Measurements from ENCODE around the gene RIMOC1. TPM values are rescaled to one million over a fixed set of nuclear protein-coding genes. Genes with fewer than 3 reads are reported as not detected.
A peak's percentile ranks its signal among the peaks of the same experiment; 100 is the strongest.

Gene RIMOC1
- polyA plus RNA-seq, 1 donor = 19.6 TPM

DNA sequence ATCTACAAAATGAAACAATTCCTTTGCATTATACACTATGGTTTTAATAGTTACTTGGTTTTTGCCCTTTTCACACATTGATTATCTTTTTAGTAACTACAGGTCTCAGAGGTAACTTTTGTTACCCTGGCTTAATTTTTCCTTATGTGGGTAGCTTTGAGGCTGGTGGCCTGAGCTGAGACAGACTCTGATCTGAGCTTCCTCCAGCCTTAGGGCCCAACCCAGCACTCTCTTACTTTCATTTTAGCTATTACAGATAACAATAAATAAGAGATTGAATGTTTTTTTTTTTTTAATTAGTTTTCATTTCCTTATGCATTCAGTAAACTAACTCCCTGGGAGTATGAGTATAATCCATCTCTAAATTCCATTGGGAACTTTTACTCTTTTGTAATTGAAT, 18.9 kb upstream of the RIMOC1 start:
- Histone ChIP-seq H3K27ac (ENCODE audit: low read length) (no peak overlapping the region), H3K9me3 (ENCODE audit: control insufficient read depth, low read depth, low read length) (no peaks in the 10 kb centered on the region), H3K27me3 (ENCODE audit: control insufficient read depth, insufficient read depth, low read length) (no peaks in the 10 kb centered on the region), H3K36me3 (ENCODE audit: control insufficient read depth, insufficient read depth, low read length) (no peaks in the 10 kb centered on the region), H3K4me1 (ENCODE audit: control insufficient read depth, insufficient read depth, low read length) (no peaks in the 10 kb centered on the region), H3K4me3 (ENCODE audit: low read length) (no peak overlapping the region)
- DNase-seq = no peak

DNA sequence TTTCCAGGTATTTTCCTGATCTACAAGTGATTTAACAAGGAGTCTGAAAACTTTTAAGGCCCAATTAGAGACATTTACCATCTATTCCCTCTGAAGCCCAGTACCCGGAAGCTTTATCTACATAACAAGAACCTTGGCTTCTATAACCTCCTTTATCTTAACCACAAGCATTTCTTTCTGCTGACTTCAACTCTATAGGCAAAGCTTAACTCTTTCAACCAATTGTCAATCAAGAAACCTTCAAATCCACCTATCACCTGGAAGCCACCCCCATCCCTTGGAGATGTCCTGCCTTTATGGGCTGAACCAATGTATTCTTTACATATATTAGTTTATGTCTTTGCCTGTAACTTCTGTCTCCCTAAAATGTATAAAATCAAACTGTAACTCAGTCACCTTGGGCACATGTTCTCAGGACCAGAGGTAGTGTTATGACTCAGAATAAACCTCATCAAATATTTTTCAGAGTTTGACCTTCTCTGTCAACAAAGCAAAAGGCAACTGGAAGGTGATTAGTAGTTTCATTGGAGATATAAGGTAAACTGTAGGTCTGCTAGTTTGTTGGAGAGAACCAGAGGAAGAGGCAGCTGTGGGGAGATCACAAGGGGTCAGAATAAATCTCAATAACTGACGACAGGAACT, 13.0 kb upstream of the RIMOC1 start:
- H3K9me3 ChIP-seq (ENCODE audit: control insufficient read depth, low read depth, low read length) = no peaks in the 10 kb centered on the region
- no peak for DNase-seq
- H3K36me3 ChIP-seq (ENCODE audit: control insufficient read depth, insufficient read depth, low read length) = no peaks in the 10 kb centered on the region
- no peaks in the 10 kb centered on the region for H3K4me1 ChIP-seq (ENCODE audit: control insufficient read depth, insufficient read depth, low read length)
- WGBS (ENCODE audit: insufficient coverage, low lambda C conversion rate) = 33% methylated on average over 1 of the region's 2 CpGs
- no peak overlapping the region for H3K4me3 ChIP-seq (ENCODE audit: low read length)
- peaks cover 8% of the 10 kb centered on the region for H3K27me3 ChIP-seq (ENCODE audit: control insufficient read depth, insufficient read depth, low read length)
- no peak overlapping the region for H3K27ac ChIP-seq (ENCODE audit: low read length)

DNA sequence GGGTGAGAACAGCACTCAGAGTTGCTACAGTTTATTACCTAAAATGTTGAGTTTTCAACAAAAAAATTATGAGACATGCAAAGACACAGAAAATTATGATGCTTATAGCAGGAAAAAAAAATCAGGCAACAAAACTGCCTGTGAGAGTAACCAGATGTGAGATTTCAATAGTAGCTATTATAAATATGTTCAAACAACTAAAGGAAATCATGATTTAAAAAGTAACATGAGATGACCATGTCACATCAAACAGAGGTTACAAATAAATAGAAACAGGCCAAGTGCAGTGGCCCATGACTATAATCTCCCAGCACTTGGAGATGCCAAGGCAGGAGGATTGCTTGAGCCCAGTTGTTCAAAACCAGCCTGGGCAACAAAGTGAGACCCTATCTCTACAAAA, 12.1 kb upstream of the RIMOC1 start:
- H3K36me3 ChIP-seq (ENCODE audit: control insufficient read depth, insufficient read depth, low read length) = no peaks in the 10 kb centered on the region
- DNase-seq = no peak
- no peaks in the 10 kb centered on the region for H3K9me3 ChIP-seq (ENCODE audit: control insufficient read depth, low read depth, low read length)

DNA sequence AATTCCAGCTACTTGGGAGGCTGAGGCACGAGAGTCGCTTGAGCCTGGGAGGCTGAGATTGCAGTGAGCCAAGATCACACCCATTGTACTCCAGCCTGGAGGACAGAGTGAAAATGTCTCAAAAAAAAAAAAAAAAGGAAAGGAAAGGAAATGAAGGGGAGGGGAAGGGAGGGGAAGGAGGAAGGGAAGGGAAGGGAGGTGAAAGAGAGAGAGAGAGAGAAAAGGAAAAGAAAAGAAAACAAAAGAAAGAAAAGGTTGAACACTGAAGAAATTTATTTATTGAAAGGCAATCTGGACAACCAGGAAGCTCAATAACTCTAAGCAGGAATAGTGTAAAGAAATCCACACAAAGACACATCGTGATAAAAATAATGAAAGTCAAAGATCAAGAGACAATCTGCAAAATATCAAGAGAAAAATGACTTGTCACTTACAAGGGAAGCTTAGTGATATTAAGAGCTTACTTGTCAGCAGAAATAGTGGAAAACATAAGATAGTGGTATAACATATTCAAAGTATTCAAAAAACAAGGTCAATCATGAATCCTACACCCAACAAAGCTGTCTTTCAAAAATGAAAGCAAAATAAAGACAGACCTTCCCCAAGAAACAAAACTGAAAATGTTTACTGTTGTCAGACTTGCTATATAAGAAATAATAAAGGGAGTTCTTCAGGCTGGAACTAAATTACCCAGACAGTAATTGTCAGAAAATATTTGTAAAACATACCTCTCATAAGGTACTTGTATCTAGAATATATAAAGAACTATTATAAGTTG, 10.9 kb upstream of the RIMOC1 start:
- WGBS (ENCODE audit: insufficient coverage, low lambda C conversion rate) = 90% methylated on average over 2 of the region's 3 CpGs
- Histone ChIP-seq H3K4me3 (ENCODE audit: low read length) (no peak overlapping the region), H3K9me3 (ENCODE audit: control insufficient read depth, low read depth, low read length) (no peaks in the 10 kb centered on the region), H3K27ac (ENCODE audit: low read length) (no peak overlapping the region), H3K27me3 (ENCODE audit: control insufficient read depth, insufficient read depth, low read length) (peaks cover 17% of the 10 kb centered on the region), H3K4me1 (ENCODE audit: control insufficient read depth, insufficient read depth, low read length) (no peaks in the 10 kb centered on the region), H3K36me3 (ENCODE audit: control insufficient read depth, insufficient read depth, low read length) (no peaks in the 10 kb centered on the region)
- DNase-seq = no peak

More for the DNA sequence above, 12.1 kb upstream of the RIMOC1 start:
- no peaks in the 10 kb centered on the region for H3K4me1 ChIP-seq (ENCODE audit: control insufficient read depth, insufficient read depth, low read length)
- no peak overlapping the region for H3K4me3 ChIP-seq (ENCODE audit: low read length)
- no peak overlapping the region for H3K27ac ChIP-seq (ENCODE audit: low read length)
- peaks cover 17% of the 10 kb centered on the region for H3K27me3 ChIP-seq (ENCODE audit: control insufficient read depth, insufficient read depth, low read length)

DNA sequence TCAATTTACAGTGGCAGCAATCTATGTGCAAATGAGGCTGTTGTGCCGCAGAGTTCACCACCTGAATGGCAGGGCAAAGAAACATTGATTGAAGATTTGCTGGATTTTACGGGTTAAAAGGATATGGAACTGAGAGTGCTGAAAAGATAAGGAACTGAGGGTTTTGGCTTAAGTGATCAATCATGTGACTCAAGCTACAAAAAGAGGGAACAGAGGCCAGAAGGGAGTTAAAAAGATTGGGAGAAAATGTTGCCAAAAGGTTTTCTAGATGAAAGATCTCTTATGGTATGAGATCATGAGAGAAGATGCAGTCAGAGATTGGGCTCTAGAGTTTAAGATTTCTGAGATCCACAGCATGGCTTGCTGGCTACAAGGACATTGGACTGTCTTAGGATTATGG, 7.9 kb upstream of the RIMOC1 start:
- H3K27me3 ChIP-seq (ENCODE audit: control insufficient read depth, insufficient read depth, low read length) = peaks cover 21% of the 10 kb centered on the region
- H3K36me3 ChIP-seq (ENCODE audit: control insufficient read depth, insufficient read depth, low read length) = no peaks in the 10 kb centered on the region
- no peaks in the 10 kb centered on the region for H3K4me1 ChIP-seq (ENCODE audit: control insufficient read depth, insufficient read depth, low read length)
- H3K4me3 ChIP-seq (ENCODE audit: low read length) = no peak overlapping the region
- DNase-seq = no peak
- no peaks in the 10 kb centered on the region for H3K9me3 ChIP-seq (ENCODE audit: control insufficient read depth, low read depth, low read length)
- H3K27ac ChIP-seq (ENCODE audit: low read length) = no peak overlapping the region
- 41% methylated on average over 2 of the region's 2 CpGs for WGBS (ENCODE audit: insufficient coverage, low lambda C conversion rate)

DNA sequence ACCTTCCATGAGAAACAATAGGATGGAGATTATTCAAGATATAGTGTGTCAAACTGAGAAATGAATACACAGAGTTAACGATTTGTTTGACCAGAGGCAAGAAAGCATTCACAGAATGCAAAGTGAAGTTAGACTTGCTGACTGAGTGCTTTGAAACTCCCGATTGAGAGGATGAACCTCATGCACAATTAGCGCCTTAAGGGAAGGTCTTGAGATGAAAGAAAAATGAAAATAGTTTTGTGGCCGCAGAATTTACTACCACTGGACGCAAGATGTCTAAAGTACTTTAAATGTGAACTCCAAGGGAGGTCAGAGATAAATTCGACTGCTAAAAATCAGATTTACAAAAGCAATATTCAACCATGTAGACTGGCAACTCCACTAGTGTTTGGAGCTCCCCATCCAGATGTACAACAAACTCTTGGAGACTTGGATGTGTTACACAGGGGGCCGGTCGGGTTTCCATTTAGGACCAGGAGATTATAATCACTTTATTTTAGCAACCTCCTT, 707 bp upstream of the RIMOC1 start:
- Histone ChIP-seq H3K4me1 (ENCODE audit: control insufficient read depth, insufficient read depth, low read length) (peaks cover 6% of the 10 kb centered on the region), H3K36me3 (ENCODE audit: control insufficient read depth, insufficient read depth, low read length) (peaks cover 6% of the 10 kb centered on the region), H3K4me3 (ENCODE audit: low read length) (peak overlapping the region; percentile 90), H3K9me3 (ENCODE audit: control insufficient read depth, low read depth, low read length) (no peaks in the 10 kb centered on the region), H3K27me3 (ENCODE audit: control insufficient read depth, insufficient read depth, low read length) (peaks cover 4% of the 10 kb centered on the region), H3K27ac (ENCODE audit: low read length) (peak overlapping the region; percentile 68)
- WGBS (ENCODE audit: insufficient coverage, low lambda C conversion rate) = 90% methylated on average over 2 of the region's 8 CpGs
- DNase-seq = no peak

DNA sequence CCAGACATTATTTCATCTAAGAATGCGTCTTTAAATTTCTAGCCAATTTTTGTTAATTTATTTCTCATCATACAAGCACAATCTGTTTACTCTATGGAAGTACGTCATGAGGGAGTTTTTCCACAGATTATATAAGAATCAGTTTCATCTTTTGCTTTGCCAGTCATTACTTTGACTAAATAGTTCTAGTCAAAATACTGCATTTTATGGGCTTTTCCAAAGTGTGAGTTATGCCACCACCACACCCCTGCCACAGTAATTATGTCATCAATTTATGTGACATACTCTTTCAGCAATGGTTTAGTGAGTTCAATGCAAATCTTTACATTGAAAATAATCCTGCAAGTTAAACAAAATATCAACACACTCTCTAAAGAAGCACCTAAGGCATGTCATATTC, 2.0 kb downstream of the RIMOC1 start:
- no peak overlapping the region for H3K27ac ChIP-seq (ENCODE audit: low read length)
- H3K4me3 ChIP-seq (ENCODE audit: low read length) = no peak overlapping the region
- H3K27me3 ChIP-seq (ENCODE audit: control insufficient read depth, insufficient read depth, low read length) = no peaks in the 10 kb centered on the region
- no CpG with 5 or more reads among the region's 2 CpGs for WGBS (ENCODE audit: insufficient coverage, low lambda C conversion rate)
- H3K9me3 ChIP-seq (ENCODE audit: control insufficient read depth, low read depth, low read length) = no peaks in the 10 kb centered on the region
- no peak for DNase-seq
- H3K36me3 ChIP-seq (ENCODE audit: control insufficient read depth, insufficient read depth, low read length) = peaks cover 24% of the 10 kb centered on the region
- peaks cover 6% of the 10 kb centered on the region for H3K4me1 ChIP-seq (ENCODE audit: control insufficient read depth, insufficient read depth, low read length)

DNA sequence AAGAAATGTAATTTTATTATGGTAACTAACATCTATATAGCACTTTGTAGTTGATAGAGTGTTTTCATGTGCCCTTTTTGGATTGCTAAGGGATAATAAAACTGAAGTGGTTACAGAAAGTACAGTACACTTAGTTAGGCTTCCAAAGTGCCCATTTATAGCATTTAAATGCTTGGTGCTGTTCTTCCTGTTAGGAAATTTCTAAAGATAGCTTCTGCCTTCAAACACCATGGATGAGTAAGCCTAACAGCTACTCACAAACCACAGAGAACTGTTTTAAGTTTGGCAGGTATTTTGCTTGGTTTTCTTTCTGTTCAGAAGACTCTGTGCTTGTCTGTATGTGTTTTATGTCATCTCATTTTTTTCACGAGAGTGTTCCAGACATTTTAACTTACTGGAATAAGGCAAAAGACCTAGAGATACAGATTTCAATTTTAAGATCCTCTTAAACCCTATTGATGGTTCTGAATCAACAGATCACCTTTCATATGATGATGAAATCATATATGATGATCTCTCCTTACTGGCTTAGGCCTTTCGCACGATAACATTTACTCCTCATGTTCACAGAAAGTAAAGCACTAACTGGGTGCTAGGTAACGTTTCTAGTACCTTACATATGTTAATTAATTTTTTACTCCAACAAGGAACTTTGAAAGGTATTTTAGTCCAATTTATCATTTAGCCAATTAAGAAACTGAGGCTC, 4.4 kb downstream of the RIMOC1 start:
- no peak for DNase-seq
- H3K36me3 ChIP-seq (ENCODE audit: control insufficient read depth, insufficient read depth, low read length) = peaks cover 41% of the 10 kb centered on the region
- H3K27ac ChIP-seq (ENCODE audit: low read length) = no peak overlapping the region
- H3K4me3 ChIP-seq (ENCODE audit: low read length) = no peak overlapping the region
- no peaks in the 10 kb centered on the region for H3K9me3 ChIP-seq (ENCODE audit: control insufficient read depth, low read depth, low read length)
- WGBS (ENCODE audit: insufficient coverage, low lambda C conversion rate) = 100% methylated on average over 1 of the region's 4 CpGs
- H3K4me1 ChIP-seq (ENCODE audit: control insufficient read depth, insufficient read depth, low read length) = peaks cover 6% of the 10 kb centered on the region
- H3K27me3 ChIP-seq (ENCODE audit: control insufficient read depth, insufficient read depth, low read length) = no peaks in the 10 kb centered on the region

DNA sequence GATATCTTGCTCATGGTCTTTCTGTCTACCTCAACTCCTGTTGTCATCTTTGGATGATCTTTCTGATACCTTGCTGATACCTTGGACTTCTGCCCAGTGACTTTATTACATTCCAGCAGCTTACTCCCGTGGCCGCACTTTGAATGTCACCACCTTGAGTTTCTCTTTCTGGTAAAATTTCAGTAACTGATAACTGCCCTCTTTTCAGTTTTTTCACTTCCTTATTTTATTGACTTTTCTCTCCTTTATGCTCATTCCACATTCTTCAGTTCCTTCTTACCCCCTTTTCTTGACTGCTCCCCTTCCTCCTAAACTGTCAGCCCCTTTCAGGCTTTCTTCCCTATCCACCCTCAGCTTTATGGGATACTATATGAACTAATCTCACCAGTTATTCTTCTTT, 14.0 kb downstream of the RIMOC1 start:
- Histone ChIP-seq H3K9me3 (ENCODE audit: control insufficient read depth, low read depth, low read length) (no peaks in the 10 kb centered on the region), H3K27me3 (ENCODE audit: control insufficient read depth, insufficient read depth, low read length) (no peaks in the 10 kb centered on the region), H3K36me3 (ENCODE audit: control insufficient read depth, insufficient read depth, low read length) (peaks cover 35% of the 10 kb centered on the region), H3K4me3 (ENCODE audit: low read length) (no peak overlapping the region), H3K27ac (ENCODE audit: low read length) (no peak overlapping the region), H3K4me1 (ENCODE audit: control insufficient read depth, insufficient read depth, low read length) (no peaks in the 10 kb centered on the region)
- 94% methylated on average over 2 of the region's 2 CpGs for WGBS (ENCODE audit: insufficient coverage, low lambda C conversion rate)
- DNase-seq = no peak

DNA sequence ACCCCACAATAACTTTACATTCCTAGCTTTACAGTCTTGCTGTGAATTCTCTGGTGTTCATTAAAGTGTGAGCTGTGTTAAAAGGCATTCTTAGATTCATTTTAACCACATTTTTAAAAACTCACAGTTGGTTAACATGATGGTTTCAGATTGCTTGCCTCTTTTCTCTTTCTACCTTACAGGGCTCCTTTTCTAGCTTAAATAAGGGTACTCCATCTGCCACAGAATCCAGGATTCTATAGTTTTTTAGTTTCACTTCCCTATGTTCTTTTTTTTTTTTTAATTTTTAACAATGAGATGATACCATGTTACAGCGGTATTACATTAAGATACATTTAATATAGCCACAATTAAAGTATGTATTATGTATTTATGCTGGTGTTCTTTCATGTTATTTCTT, 17.0 kb downstream of the RIMOC1 start:
- no peak overlapping the region for H3K4me3 ChIP-seq (ENCODE audit: low read length)
- no peaks in the 10 kb centered on the region for H3K4me1 ChIP-seq (ENCODE audit: control insufficient read depth, insufficient read depth, low read length)
- H3K9me3 ChIP-seq (ENCODE audit: control insufficient read depth, low read depth, low read length) = no peaks in the 10 kb centered on the region
- 80% methylated on average over 1 of the region's 1 CpG for WGBS (ENCODE audit: insufficient coverage, low lambda C conversion rate)
- peaks cover 25% of the 10 kb centered on the region for H3K36me3 ChIP-seq (ENCODE audit: control insufficient read depth, insufficient read depth, low read length)
- DNase-seq = no peak
- no peaks in the 10 kb centered on the region for H3K27me3 ChIP-seq (ENCODE audit: control insufficient read depth, insufficient read depth, low read length)
- no peak overlapping the region for H3K27ac ChIP-seq (ENCODE audit: low read length)
